Mesenchymal stem cell (in vitro differentiated cells and primary cell): ENCODE results near the gene PGAM5.
A peak's percentile ranks its signal among the peaks of the same experiment; 100 is the strongest.

Source experiments
- DNase-seq: peaks from one replicate; pipeline ENCODE4 v3.0.0-alpha.2; 2013
- H2AFZ ChIP-seq: one replicate; pipeline ENCODE4 v1.6.1; 2013; ENCODE audit warnings: low read depth, mild to moderate bottlenecking, control low read depth, inconsistent platforms, low read length, moderate library complexity
- H2AK5ac ChIP-seq: 2 replicates; pipeline ENCODE4 v1.6.1; 2013; ENCODE audit warnings: low read length, moderate library complexity, mild to moderate bottlenecking, inconsistent platforms; ENCODE audit not compliant: severe bottlenecking
- H2BK120ac ChIP-seq: one replicate; pipeline ENCODE4 v1.6.1; 2013; ENCODE audit warnings: low read depth, mild to moderate bottlenecking, inconsistent platforms, low read length, moderate library complexity
- H2BK12ac ChIP-seq, 2 experiments: one replicate each; pipeline ENCODE4 v1.6.1; 2013; ENCODE audit warnings: inconsistent platforms in 2 of 2, low read length in 2 of 2, mild to moderate bottlenecking in 2 of 2, moderate library complexity in 2 of 2, control low read depth in 1 of 2
- H2BK15ac ChIP-seq: one replicate; pipeline ENCODE4 v1.6.1; 2013; ENCODE audit warnings: mild to moderate bottlenecking, low read depth, inconsistent platforms; ENCODE audit not compliant: poor library complexity, severe bottlenecking
- H2BK5ac ChIP-seq: 2 replicates; pipeline ENCODE4 v1.6.1; 2013; ENCODE audit warnings: low read depth, mild to moderate bottlenecking, low read length, control low read depth, inconsistent platforms; ENCODE audit not compliant: poor library complexity, severe bottlenecking
- H3K14ac ChIP-seq, 2 experiments: one replicate each; pipeline ENCODE4 v1.6.1; 2013; ENCODE audit warnings: inconsistent platforms in 2 of 2, low read length in 2 of 2, control low read depth in 1 of 2, mild to moderate bottlenecking in 1 of 2, moderate library complexity in 1 of 2
- H3K18ac ChIP-seq, 2 experiments: one replicate each; pipeline ENCODE4 v1.6.1; 2013; ENCODE audit warnings: inconsistent platforms in 2 of 2, low read length in 2 of 2, control low read depth in 1 of 2, low read depth in 1 of 2, mild to moderate bottlenecking in 1 of 2
- H3K23ac ChIP-seq, 2 experiments: one replicate each; pipeline ENCODE4 v1.6.1; 2013; ENCODE audit warnings: inconsistent platforms in 2 of 2, low read length in 2 of 2, mild to moderate bottlenecking in 2 of 2, moderate library complexity in 2 of 2, control low read depth in 1 of 2
- H3K27ac ChIP-seq: 2 replicates; pipeline ENCODE4 v1.5.1; 2013; ENCODE audit warnings: mild to moderate bottlenecking, moderate library complexity, low read length, control low read depth, inconsistent platforms; ENCODE audit not compliant: poor library complexity, severe bottlenecking
- H3K27me3 ChIP-seq, 2 experiments: 2 replicates each; pipeline versions ENCODE4 v1.6.1 to v1.7.0; 2013; ENCODE audit warnings: low read length in 2 of 2, mild to moderate bottlenecking in 2 of 2, moderate library complexity in 2 of 2, control low read depth in 1 of 2, inconsistent platforms in 1 of 2; ENCODE audit not compliant: control insufficient read depth in 1 of 2, insufficient read depth in 1 of 2
- H3K36me3 ChIP-seq, 2 experiments: 2 replicates each; pipeline versions ENCODE4 v1.6.1 to v1.7.0; 2013; ENCODE audit warnings: low read length in 2 of 2, control low read depth in 1 of 2, inconsistent platforms in 1 of 2, low read depth in 1 of 2, mild to moderate bottlenecking in 1 of 2; ENCODE audit not compliant: insufficient read depth in 2 of 2, control insufficient read depth in 1 of 2
- H3K4ac ChIP-seq, 2 experiments: one replicate each; pipeline ENCODE4 v1.6.1; 2013; ENCODE audit warnings: inconsistent platforms in 2 of 2, low read length in 2 of 2, mild to moderate bottlenecking in 2 of 2, moderate library complexity in 2 of 2, control low read depth in 1 of 2, low read depth in 1 of 2
- H3K4me1 ChIP-seq: 2 replicates; pipeline ENCODE4 v1.6.1; 2013; ENCODE audit warnings: low read depth, low read length, control low read depth; ENCODE audit not compliant: control insufficient read depth, insufficient read depth
- H3K4me2 ChIP-seq: 2 replicates; pipeline ENCODE4 v1.6.1; 2013; ENCODE audit warnings: low read length, mild to moderate bottlenecking, inconsistent platforms; ENCODE audit not compliant: poor library complexity, severe bottlenecking
- H3K4me3 ChIP-seq, 2 experiments: 2 replicates each; pipeline versions ENCODE4 v1.5.1 to v1.7.0; 2013; ENCODE audit warnings: low read length in 2 of 2, mild to moderate bottlenecking in 2 of 2, control low read depth in 1 of 2, low read depth in 1 of 2; ENCODE audit not compliant: insufficient read depth in 1 of 2
- H3K79me1 ChIP-seq: replicated peaks from 2 replicates; pipeline ENCODE4 v1.6.1; 2013; ENCODE audit warnings: mild to moderate bottlenecking, control low read depth, low read length, inconsistent platforms; ENCODE audit not compliant: poor library complexity, severe bottlenecking
- H3K9ac ChIP-seq: 2 replicates; pipeline ENCODE4 v1.7.0; 2013; ENCODE audit warnings: mild to moderate bottlenecking, low read length, moderate library complexity
- H3K9me3 ChIP-seq: 2 replicates; pipeline ENCODE4 v1.7.0; 2013; ENCODE audit warnings: mild to moderate bottlenecking, low read length; ENCODE audit not compliant: control insufficient read depth
- H4K8ac ChIP-seq: one replicate; pipeline ENCODE4 v1.6.1; 2013; ENCODE audit warnings: inconsistent platforms, mild to moderate bottlenecking, low read length, moderate library complexity
- H4K91ac ChIP-seq: one replicate; pipeline ENCODE4 v1.6.1; 2013; ENCODE audit warnings: mild to moderate bottlenecking, low read length, inconsistent platforms
- WGBS: methylation state at CpG from one replicate; pipeline ENCODE4 v1.1.7; 2013; ENCODE audit warnings: mixed read lengths; 5-methylcytosine and 5-hydroxymethylcytosine counted together

The PGAM5 gene

GRCh38 chr12:132700212-132700822 lies 10.3 kb upstream of the PGAM5 start:
- Histone ChIP-seq H4K8ac (no peak overlapping the region), H3K23ac (no peak overlapping the region), H2AFZ (no peak overlapping the region), H4K91ac (no peak overlapping the region), H3K14ac (no peak overlapping the region), H2BK5ac (no peak overlapping the region), H3K4me3 (no peak overlapping the region), H3K9ac (no peak overlapping the region), H3K4me2 (no peak overlapping the region), H3K9me3 (no peaks in the 10 kb centered on the region), H3K4ac (no peak overlapping the region), H3K27me3 (no peaks in the 10 kb centered on the region), H3K4me1 (peaks cover 16% of the 10 kb centered on the region), H3K79me1 (peaks cover 8% of the 10 kb centered on the region), H2BK15ac (no peak overlapping the region), H3K36me3 (peaks cover 34 to 41% of the 10 kb centered on the region in 2 experiments), H3K18ac (no peak overlapping the region), H2BK120ac (no peak overlapping the region), H2BK12ac (no peak overlapping the region), H3K27ac (no peak overlapping the region), H2AK5ac (no peak overlapping the region)
- WGBS: 76% methylated on average over 10 of the region's 10 CpGs
- DNase-seq: peak; percentile 50

GRCh38 chr12:132702640-132703039 lies 8.0 kb upstream of the PGAM5 start:
- H3K79me1 ChIP-seq: peaks cover 7% of the 10 kb centered on the region
- no peak overlapping the region for H2BK15ac ChIP-seq
- no peak for DNase-seq
- H3K9ac ChIP-seq: no peak overlapping the region
- peak overlapping the region; percentile 45 for H4K91ac ChIP-seq
- no peaks in the 10 kb centered on the region for H3K27me3 ChIP-seq
- no peak overlapping the region for H3K4me3 ChIP-seq
- peak overlapping the region; percentile 9 for H2AK5ac ChIP-seq
- H3K27ac ChIP-seq: no peak overlapping the region
- peak overlapping the region in 1 of 2 experiments; percentile 36 for H3K4ac ChIP-seq
- H2AFZ ChIP-seq: no peak overlapping the region
- H2BK120ac ChIP-seq: no peak overlapping the region
- no peak overlapping the region for H3K4me2 ChIP-seq
- H4K8ac ChIP-seq: no peak overlapping the region
- WGBS: 88% methylated on average over 2 of the region's 4 CpGs
- H2BK12ac ChIP-seq: no peak overlapping the region
- H2BK5ac ChIP-seq: no peak overlapping the region
- H3K23ac ChIP-seq: no peak overlapping the region
- no peak overlapping the region for H3K18ac ChIP-seq
- peaks cover 24 to 28% of the 10 kb centered on the region in 2 experiments for H3K36me3 ChIP-seq
- no peak overlapping the region for H3K14ac ChIP-seq
- H3K9me3 ChIP-seq: no peaks in the 10 kb centered on the region
- H3K4me1 ChIP-seq: peaks cover 16% of the 10 kb centered on the region

GRCh38 chr12:132703641-132704040 lies 7.0 kb upstream of the PGAM5 start:
- Histone ChIP-seq H3K4me2 (no peak overlapping the region), H3K4me3 (no peak overlapping the region), H2AFZ (no peak overlapping the region), H2BK5ac (no peak overlapping the region), H3K27me3 (no peaks in the 10 kb centered on the region), H3K9ac (no peak overlapping the region), H3K9me3 (no peaks in the 10 kb centered on the region), H3K23ac (no peak overlapping the region), H3K4ac (no peak overlapping the region), H3K4me1 (peaks cover 16% of the 10 kb centered on the region), H2BK12ac (no peak overlapping the region), H2BK15ac (no peak overlapping the region), H4K8ac (no peak overlapping the region), H4K91ac (no peak overlapping the region), H3K79me1 (peaks cover 7% of the 10 kb centered on the region), H3K14ac (no peak overlapping the region), H2BK120ac (no peak overlapping the region), H2AK5ac (no peak overlapping the region), H3K36me3 (peaks cover 24 to 25% of the 10 kb centered on the region in 2 experiments), H3K18ac (no peak overlapping the region), H3K27ac (peak overlapping the region; percentile 43)
- 97% methylated on average over 9 of the region's 9 CpGs for WGBS
- DNase-seq: no peak

- Histone ChIP-seq H2AFZ (no peak overlapping the region), H3K4me3 (no peak overlapping the region), H2BK120ac (no peak overlapping the region), H3K36me3 (peaks cover 12 to 17% of the 10 kb centered on the region in 2 experiments), H3K18ac (no peak overlapping the region), H2BK15ac (no peak overlapping the region), H2AK5ac (no peak overlapping the region), H3K14ac (no peak overlapping the region), H4K91ac (no peak overlapping the region), H2BK12ac (no peak overlapping the region), H4K8ac (no peak overlapping the region), H2BK5ac (no peak overlapping the region), H3K4ac (no peak overlapping the region), H3K23ac (no peak overlapping the region), H3K9ac (no peak overlapping the region), H3K27ac (no peak overlapping the region), H3K4me1 (peaks cover 19% of the 10 kb centered on the region), H3K27me3 (no peaks in the 10 kb centered on the region), H3K79me1 (peaks cover 4% of the 10 kb centered on the region), H3K4me2 (no peak overlapping the region), H3K9me3 (no peaks in the 10 kb centered on the region)
- DNase-seq: no peak
- 98% methylated on average over 6 of the region's 6 CpGs for WGBS
Observed at GRCh38 chr12:132707241-132707640, 3.4 kb upstream of the PGAM5 start.
